ENCODE results near the gene IL1RAPL2. TPM values are rescaled to one million over a fixed set of nuclear protein-coding genes. Genes with fewer than 3 reads are reported as not detected.

The IL1RAPL2 gene
- total RNA-seq, 1 donor from 2014 or later = 0.58 TPM

GRCh38 chrX:105451401-105451800 is 885.4 kb downstream of the IL1RAPL2 start:
- no peaks in the 10 kb centered on the region for H3K36me3 Mint-ChIP-seq (ENCODE audit: low read depth)
- H3K27ac Mint-ChIP-seq (ENCODE audit: unreplicated experiment) = no peak overlapping the region
- no peaks in the 10 kb centered on the region for H3K4me1 Mint-ChIP-seq
- no peak overlapping the region for H3K4me3 Mint-ChIP-seq
- H3K9me3 Mint-ChIP-seq = peaks cover 5% of the 10 kb centered on the region
- DNase-seq (ENCODE audit: low read depth, low spot score) = no peak
- TF ChIP-seq, protein P1, sequence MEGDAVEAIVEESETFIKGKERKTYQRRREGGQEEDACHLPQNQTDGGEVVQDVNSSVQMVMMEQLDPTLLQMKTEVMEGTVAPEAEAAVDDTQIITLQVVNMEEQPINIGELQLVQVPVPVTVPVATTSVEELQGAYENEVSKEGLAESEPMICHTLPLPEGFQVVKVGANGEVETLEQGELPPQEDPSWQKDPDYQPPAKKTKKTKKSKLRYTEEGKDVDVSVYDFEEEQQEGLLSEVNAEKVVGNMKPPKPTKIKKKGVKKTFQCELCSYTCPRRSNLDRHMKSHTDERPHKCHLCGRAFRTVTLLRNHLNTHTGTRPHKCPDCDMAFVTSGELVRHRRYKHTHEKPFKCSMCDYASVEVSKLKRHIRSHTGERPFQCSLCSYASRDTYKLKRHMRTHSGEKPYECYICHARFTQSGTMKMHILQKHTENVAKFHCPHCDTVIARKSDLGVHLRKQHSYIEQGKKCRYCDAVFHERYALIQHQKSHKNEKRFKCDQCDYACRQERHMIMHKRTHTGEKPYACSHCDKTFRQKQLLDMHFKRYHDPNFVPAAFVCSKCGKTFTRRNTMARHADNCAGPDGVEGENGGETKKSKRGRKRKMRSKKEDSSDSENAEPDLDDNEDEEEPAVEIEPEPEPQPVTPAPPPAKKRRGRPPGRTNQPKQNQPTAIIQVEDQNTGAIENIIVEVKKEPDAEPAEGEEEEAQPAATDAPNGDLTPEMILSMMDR (conservative IDR thresholded peaks at IDR 0.05) = no peak
- H3K27me3 Mint-ChIP-seq (ENCODE audit: low read depth) = no peaks in the 10 kb centered on the region

DNA sequence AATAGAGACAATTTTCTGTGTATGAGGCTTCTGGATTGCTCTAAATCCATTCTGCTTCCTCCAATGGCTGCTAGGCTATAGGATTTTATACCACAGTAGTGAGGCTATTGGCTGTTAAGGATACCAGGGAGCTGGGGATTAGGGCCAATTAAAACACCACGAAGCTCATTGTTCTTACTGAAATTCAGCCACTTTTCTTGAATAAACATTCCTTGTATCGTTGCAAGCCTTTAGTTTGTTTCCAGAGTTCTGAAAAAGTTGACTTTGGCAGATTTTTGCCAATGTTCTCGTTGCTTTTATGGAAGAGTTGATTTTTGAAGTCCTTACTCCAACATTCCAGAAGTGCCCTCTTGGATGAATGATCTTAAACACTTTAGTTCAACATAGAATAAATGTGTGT is 892.8 kb downstream of the IL1RAPL2 start:
- Mint-ChIP-seq H3K9me3 (peaks cover 7% of the 10 kb centered on the region), H3K27ac (ENCODE audit: unreplicated experiment) (no peak overlapping the region)

DNA sequence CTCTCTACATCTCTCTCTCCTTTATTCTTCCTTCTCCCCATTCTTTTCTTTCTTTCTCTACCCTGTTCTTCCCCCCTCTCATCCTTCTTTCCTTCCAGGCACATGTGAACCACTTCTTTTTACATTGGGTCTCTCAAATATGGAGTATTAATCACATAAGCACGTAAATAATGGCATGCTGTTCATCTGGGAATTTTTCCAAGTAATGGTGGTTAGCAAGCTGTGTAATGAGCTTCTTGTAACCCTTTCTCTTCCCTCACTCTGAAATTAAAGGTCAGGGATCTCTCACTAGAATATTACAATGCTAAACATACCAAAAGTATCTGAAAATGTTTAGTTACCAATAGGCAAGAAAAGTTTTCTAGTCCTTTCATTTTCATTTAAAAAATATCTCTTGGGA is 894.4 kb downstream of the IL1RAPL2 start:
- Mint-ChIP-seq H3K36me3 (ENCODE audit: low read depth) (no peaks in the 10 kb centered on the region), H3K4me1 (no peaks in the 10 kb centered on the region), H3K9me3 (peaks cover 5% of the 10 kb centered on the region), H3K27ac (ENCODE audit: unreplicated experiment) (no peak overlapping the region), H3K4me3 (no peak overlapping the region), H3K27me3 (ENCODE audit: low read depth) (peaks cover 3% of the 10 kb centered on the region)
- TF ChIP-seq, protein P1 (conservative IDR thresholded peaks at IDR 0.05) = no peak
- no peak for DNase-seq (ENCODE audit: low read depth, low spot score)

More for the DNA sequence above, 892.8 kb downstream of the IL1RAPL2 start:
- TF ChIP-seq, protein P1 (conservative IDR thresholded peaks at IDR 0.05) = no peak
- no peak for DNase-seq (ENCODE audit: low read depth, low spot score)
- no peaks in the 10 kb centered on the region for H3K4me1 Mint-ChIP-seq
- H3K27me3 Mint-ChIP-seq (ENCODE audit: low read depth) = peaks cover 3% of the 10 kb centered on the region
- H3K36me3 Mint-ChIP-seq (ENCODE audit: low read depth) = no peaks in the 10 kb centered on the region
- H3K4me3 Mint-ChIP-seq = no peak overlapping the region

DNA sequence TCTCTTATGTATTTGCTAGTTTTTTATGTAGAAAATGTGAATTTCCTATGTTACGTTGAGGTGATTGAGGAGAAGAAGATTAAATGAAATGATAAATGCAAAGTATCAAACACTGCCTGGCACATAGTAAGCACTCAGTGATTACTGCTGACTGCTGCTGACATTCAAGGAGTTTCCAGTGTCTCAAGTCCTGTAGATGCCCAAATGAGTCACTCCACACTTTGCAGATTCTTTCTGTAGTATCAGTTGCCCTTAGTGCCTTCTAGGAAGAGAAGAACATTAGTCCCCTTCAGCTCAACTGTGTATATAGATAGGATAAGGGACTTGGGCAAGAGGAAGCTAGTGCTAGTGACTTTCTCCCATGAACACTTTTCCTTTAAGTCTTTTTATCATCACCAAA is 895.0 kb downstream of the IL1RAPL2 start:
- TF ChIP-seq, protein P1 (conservative IDR thresholded peaks at IDR 0.05) = no peak
- Mint-ChIP-seq H3K9me3 (peaks cover 2% of the 10 kb centered on the region), H3K4me1 (no peaks in the 10 kb centered on the region), H3K4me3 (no peak overlapping the region), H3K36me3 (ENCODE audit: low read depth) (no peaks in the 10 kb centered on the region), H3K27me3 (ENCODE audit: low read depth) (peaks cover 3% of the 10 kb centered on the region), H3K27ac (ENCODE audit: unreplicated experiment) (no peak overlapping the region)
- no peak for DNase-seq (ENCODE audit: low read depth, low spot score)

- no peak overlapping the region for H3K27ac Mint-ChIP-seq (ENCODE audit: unreplicated experiment)
- no peak for DNase-seq (ENCODE audit: low read depth, low spot score)
- peaks cover 3% of the 10 kb centered on the region for H3K27me3 Mint-ChIP-seq (ENCODE audit: low read depth)
- no peak overlapping the region for H3K4me3 Mint-ChIP-seq
- peaks cover 2% of the 10 kb centered on the region for H3K9me3 Mint-ChIP-seq
- H3K4me1 Mint-ChIP-seq = no peaks in the 10 kb centered on the region
- no peaks in the 10 kb centered on the region for H3K36me3 Mint-ChIP-seq (ENCODE audit: low read depth)
- TF ChIP-seq, protein P1 (conservative IDR thresholded peaks at IDR 0.05) = no peak
Measured at GRCh38 chrX:105462186-105462585, 896.2 kb downstream of the IL1RAPL2 start.

DNA sequence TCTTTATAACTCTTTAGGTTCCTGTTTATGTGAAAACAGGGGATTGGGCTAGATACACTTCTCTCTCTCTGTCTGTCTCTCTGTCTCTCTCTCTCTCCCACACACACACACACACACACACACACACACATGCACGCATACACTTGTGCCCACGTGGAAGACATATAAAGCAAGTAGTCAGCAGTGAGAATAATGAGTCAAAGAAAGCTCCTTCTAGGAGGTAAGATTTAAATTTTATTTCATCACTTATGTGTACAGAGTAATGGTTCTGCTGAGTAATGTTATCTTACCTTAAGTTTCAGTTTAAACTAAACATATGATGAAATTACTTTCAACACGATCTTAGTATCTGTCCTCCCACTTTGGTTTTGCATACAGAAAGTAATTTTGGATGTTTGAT is 897.5 kb downstream of the IL1RAPL2 start:
- no peak overlapping the region for H3K27ac Mint-ChIP-seq (ENCODE audit: unreplicated experiment)
- peaks cover 3% of the 10 kb centered on the region for H3K27me3 Mint-ChIP-seq (ENCODE audit: low read depth)
- no peaks in the 10 kb centered on the region for H3K4me1 Mint-ChIP-seq
- no peak for DNase-seq (ENCODE audit: low read depth, low spot score)
- H3K4me3 Mint-ChIP-seq = no peak overlapping the region
- TF ChIP-seq, protein P1 (conservative IDR thresholded peaks at IDR 0.05) = no peak
- no peaks in the 10 kb centered on the region for H3K36me3 Mint-ChIP-seq (ENCODE audit: low read depth)
- H3K9me3 Mint-ChIP-seq = no peaks in the 10 kb centered on the region
